Endodermal cell (in vitro differentiated cells): ENCODE results near the gene NUP50. TPM values are rescaled to one million over a fixed set of nuclear protein-coding genes. Genes with fewer than 3 reads are reported as not detected.

ENCODE experiments used
- DNase-seq: peaks from one replicate; pipeline ENCODE4 v3.0.0-alpha.2; 2017
- H3K27ac ChIP-seq: 2 replicates; pipeline ENCODE4 v1.5.1; 2013; ENCODE audit warnings: mild to moderate bottlenecking, low read depth, low read length, moderate library complexity
- H3K27me3 ChIP-seq: 2 replicates; pipeline ENCODE4 v1.6.1; 2013; ENCODE audit warnings: mild to moderate bottlenecking, low read length, moderate library complexity; ENCODE audit not compliant: insufficient read depth, control insufficient read depth, poor library complexity, severe bottlenecking
- H3K36me3 ChIP-seq: 2 replicates; pipeline ENCODE4 v1.7.0; 2013; ENCODE audit warnings: mild to moderate bottlenecking, low read length, moderate library complexity; ENCODE audit not compliant: control insufficient read depth, insufficient read depth
- H3K4me1 ChIP-seq: one replicate; pipeline ENCODE4 v1.7.0; 2013; ENCODE audit warnings: low read length; ENCODE audit not compliant: control insufficient read depth, insufficient read depth
- H3K4me3 ChIP-seq: 2 replicates; pipeline ENCODE4 v1.5.1; 2013; ENCODE audit warnings: mild to moderate bottlenecking, low read length, moderate library complexity
- H3K9ac ChIP-seq: 2 replicates; pipeline ENCODE4 v1.6.1; 2013; ENCODE audit warnings: mild to moderate bottlenecking, low read length, moderate library complexity; ENCODE audit not compliant: poor library complexity, severe bottlenecking; ENCODE audit errors: extremely low read depth
- H3K9me3 ChIP-seq: 2 replicates; pipeline ENCODE4 v1.6.1; 2013; ENCODE audit warnings: mild to moderate bottlenecking, low read length, moderate library complexity; ENCODE audit not compliant: control insufficient read depth
- H3K27ac Mint-ChIP-seq: 2 replicates; pipeline ENCODE4 v1.8.0; 2020; ENCODE audit warnings: mixed read lengths
- H3K27me3 Mint-ChIP-seq: 2 replicates; pipeline ENCODE4 v1.8.0; 2021; ENCODE audit warnings: mild to moderate bottlenecking, mixed read lengths; ENCODE audit not compliant: insufficient read depth
- H3K36me3 Mint-ChIP-seq: 2 replicates; pipeline ENCODE4 v1.8.0; 2020; ENCODE audit warnings: low read depth, mixed read lengths
- H3K4me1 Mint-ChIP-seq: 2 replicates; pipeline ENCODE4 v1.8.0; 2020; ENCODE audit warnings: mixed read lengths
- H3K4me3 Mint-ChIP-seq: 2 replicates; pipeline ENCODE4 v1.8.0; 2020; ENCODE audit warnings: mild to moderate bottlenecking, moderate library complexity, mixed read lengths
- H3K9me3 Mint-ChIP-seq: 2 replicates; pipeline ENCODE4 v1.8.0; 2020; ENCODE audit warnings: mild to moderate bottlenecking, mixed read lengths
- CTCF ChIP-seq: fragments of 200-600 bp; sonication (generic); conservative IDR thresholded peaks from 2 replicates; pipeline ENCODE4 v1.5.0; 2021; ENCODE audit warnings: antibody characterized with exemption, mild to moderate bottlenecking
- WGBS, 2 experiments: methylation state at CpG; one replicate each; pipeline versions ENCODE4 v1.1.5 to v1.1.7; 2013; ENCODE audit warnings: missing lambda C conversion rate in 2 of 2, mixed read lengths in 1 of 2; ENCODE audit not compliant: insufficient coverage in 1 of 2, insufficient read length in 1 of 2; 5-methylcytosine and 5-hydroxymethylcytosine counted together
- total RNA-seq, 2 donors: library from RNA; stranded (reverse); fragmentation: NEBNext Ultra II Directional in 1 of 2; extraction: Animal tissue kit (Norgen Biotek cat#: 25700) in 1 of 2; gene quantifications; 2 replicates in 1 of 2; 3 replicates in 1 of 2; pipeline ENCODE4 v1.2.1, GENCODE V29; 2021

The NUP50 gene
- total RNA-seq, 2 donors from 2014 or later = 101 to 115 TPM

GRCh38 chr22:45124176-45124847, 39.4 kb upstream of the NUP50 start:
- no peak overlapping the region for H3K9ac ChIP-seq
- Mint-ChIP-seq H3K4me3 (no peak overlapping the region), H3K27me3 (no peaks in the 10 kb centered on the region), H3K9me3 (no peaks in the 10 kb centered on the region), H3K36me3 (no peaks in the 10 kb centered on the region), H3K27ac (no peak overlapping the region), H3K4me1 (peaks cover 3% of the 10 kb centered on the region)
- H3K4me3 ChIP-seq = no peak overlapping the region
- H3K4me1 ChIP-seq = no peaks in the 10 kb centered on the region
- no peaks in the 10 kb centered on the region for H3K27me3 ChIP-seq
- no peaks in the 10 kb centered on the region for H3K36me3 ChIP-seq
- no peak for DNase-seq
- TF ChIP-seq CTCF = no peak
- WGBS, 2 experiments = 70 to 73% methylated on average over 10 of the region's 10 CpGs
- H3K27ac ChIP-seq = no peak overlapping the region
- no peaks in the 10 kb centered on the region for H3K9me3 ChIP-seq

GRCh38 chr22:45125188-45125587, 38.5 kb upstream of the NUP50 start:
- H3K27me3 ChIP-seq = no peaks in the 10 kb centered on the region
- peaks cover 3% of the 10 kb centered on the region for H3K4me1 Mint-ChIP-seq
- no peaks in the 10 kb centered on the region for H3K27me3 Mint-ChIP-seq
- TF ChIP-seq CTCF = no peak
- no peaks in the 10 kb centered on the region for H3K4me1 ChIP-seq
- 65 to 74% methylated on average over 6 to 8 of the region's 8 CpGs for WGBS, 2 experiments
- no peak overlapping the region for H3K9ac ChIP-seq
- H3K36me3 Mint-ChIP-seq = no peaks in the 10 kb centered on the region
- no peak overlapping the region for H3K4me3 ChIP-seq
- no peaks in the 10 kb centered on the region for H3K36me3 ChIP-seq
- no peak overlapping the region for H3K27ac ChIP-seq
- no peak overlapping the region for H3K27ac Mint-ChIP-seq
- H3K4me3 Mint-ChIP-seq = no peak overlapping the region
- no peak for DNase-seq
- H3K9me3 ChIP-seq = no peaks in the 10 kb centered on the region
- H3K9me3 Mint-ChIP-seq = no peaks in the 10 kb centered on the region

- H3K27ac Mint-ChIP-seq = no peak overlapping the region
- H3K4me1 Mint-ChIP-seq = peaks cover 3% of the 10 kb centered on the region
- Histone ChIP-seq H3K9me3 (no peaks in the 10 kb centered on the region), H3K27me3 (no peaks in the 10 kb centered on the region), H3K9ac (no peak overlapping the region), H3K4me1 (no peaks in the 10 kb centered on the region), H3K4me3 (no peak overlapping the region), H3K36me3 (no peaks in the 10 kb centered on the region), H3K27ac (no peak overlapping the region)
- DNase-seq = no peak
- H3K9me3 Mint-ChIP-seq = no peaks in the 10 kb centered on the region
- H3K4me3 Mint-ChIP-seq = no peak overlapping the region
- TF ChIP-seq CTCF = no peak
- peaks cover 10% of the 10 kb centered on the region for H3K36me3 Mint-ChIP-seq
- no peaks in the 10 kb centered on the region for H3K27me3 Mint-ChIP-seq
- 83 to 90% methylated on average over 1 to 3 of the region's 3 CpGs for WGBS, 2 experiments
Observed at GRCh38 chr22:45127866-45128265, 35.9 kb upstream of the NUP50 start.
